HG02943 (cell line): Measurements from ENCODE around the gene SLC66A2.
"Not testable (repeated sequence)": the region's sequence is repeated elsewhere in the genome, so short reads cannot be mapped to it uniquely, and the experiment has no call there.

ENCODE experiments used
- ATAC-seq: cut with Tn5 transposase; IDR thresholded peaks from one replicate; pipeline ENCODE4 v1.9.1; 2021; ENCODE audit warnings: mild to moderate bottlenecking, low read depth, moderate library complexity; ENCODE audit not compliant: unreplicated experiment

SLC66A2 gene

DNA sequence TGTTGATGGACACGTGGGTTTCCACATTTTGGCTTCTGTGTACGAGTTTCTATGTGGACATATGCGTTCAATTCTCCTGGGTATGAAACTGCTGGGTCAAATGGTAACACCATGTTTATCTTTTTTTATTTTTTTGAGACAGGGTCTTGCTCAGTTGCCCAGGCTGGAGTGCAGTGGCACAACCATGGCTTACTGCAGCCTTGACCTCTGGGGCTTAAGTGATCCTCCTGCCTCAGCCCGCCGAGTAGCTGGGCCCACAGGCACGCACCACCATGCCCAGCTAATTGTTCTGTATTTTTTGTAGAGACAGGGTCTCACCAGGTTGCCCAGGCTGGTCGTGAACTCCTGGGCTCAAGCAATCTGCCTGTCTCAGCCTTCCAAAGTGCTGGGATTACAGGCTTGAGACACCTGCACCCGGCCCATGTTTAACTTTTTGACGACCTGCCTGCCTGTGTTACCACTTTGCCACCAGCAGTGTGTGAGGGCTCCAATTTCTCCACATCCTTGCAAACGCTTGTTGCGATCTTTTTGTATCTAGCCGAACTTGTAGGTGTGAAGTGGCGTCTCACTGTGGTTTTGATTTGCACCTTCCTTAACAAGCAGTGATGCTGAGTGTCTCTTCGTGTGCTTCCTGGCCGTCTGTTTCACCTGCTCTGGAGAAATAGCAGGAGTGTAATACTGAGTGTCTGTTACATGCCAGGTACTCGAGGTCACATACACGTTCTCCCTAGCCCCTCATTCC lies 19.9 kb upstream of the SLC66A2 start:
- ATAC-seq, result no peak

DNA sequence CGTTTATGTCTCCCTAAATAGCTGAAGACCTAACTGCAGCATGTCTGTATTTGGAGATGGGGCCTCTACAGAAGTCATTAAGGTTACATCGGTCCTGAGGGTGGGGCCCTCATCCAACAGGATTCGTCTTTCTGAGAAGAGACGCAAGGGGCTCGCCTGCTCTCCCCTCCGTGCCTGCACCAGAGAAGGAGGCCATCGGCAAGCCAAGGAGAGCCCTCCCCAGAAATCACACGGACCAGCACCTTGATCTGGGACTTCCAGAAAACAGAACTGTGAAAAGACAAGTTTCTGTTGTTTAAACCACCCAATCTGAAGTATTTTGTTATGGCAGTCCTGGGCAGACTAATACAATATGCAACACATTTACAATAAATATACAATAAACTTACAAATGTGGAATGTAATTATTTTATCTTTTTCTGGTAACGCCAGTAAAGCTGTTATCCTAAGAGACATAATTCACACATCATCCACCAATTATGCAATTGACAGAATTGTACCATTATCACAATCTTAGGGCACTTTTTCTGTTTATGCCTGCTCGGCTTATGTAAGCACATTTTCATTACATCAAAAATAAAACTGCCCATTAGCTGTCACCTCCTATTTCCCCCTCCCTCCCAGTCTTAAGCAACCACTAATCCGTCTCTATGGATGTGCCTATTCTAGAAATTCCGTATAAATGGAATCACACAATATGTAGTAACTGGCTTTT lies 19.1 kb upstream of the SLC66A2 start:
- no peak for ATAC-seq

DNA sequence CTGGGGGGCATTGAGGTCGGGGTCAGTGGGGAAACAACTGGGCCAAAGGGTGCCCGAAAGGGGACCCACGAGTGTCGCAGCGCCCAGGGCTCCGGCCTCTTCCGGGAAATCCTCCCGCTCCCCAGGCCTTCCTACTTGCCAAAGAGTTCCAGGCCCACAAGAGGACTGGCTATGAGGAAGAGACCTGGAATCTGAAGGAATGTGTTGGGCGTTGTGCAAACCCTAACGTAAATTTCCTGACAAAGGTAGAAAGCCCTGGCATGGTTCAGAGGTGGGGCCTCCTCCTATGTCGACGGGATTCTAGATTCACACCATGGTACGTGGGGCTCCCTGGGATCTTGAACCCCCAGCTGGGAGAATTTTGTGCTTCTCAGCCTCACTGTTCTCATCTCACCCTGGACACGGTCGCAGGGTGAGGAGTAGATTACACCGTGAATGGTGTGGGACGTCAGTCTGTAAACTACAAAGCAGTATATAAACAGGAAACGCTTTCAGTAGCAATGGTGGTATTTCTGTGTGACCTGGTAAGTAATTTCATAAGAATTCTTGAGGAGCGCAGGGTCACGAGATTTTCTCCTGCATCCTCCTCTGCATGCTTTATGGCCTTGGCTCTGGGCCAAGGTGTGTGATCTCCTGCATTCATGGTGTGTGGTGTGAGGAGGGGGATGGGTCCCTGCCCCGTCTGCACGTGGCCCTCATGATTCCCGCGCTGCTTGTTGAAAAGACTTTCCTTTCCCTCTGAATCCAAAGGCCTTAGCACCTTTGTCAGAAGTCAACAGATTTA lies 13.9 kb upstream of the SLC66A2 start:
- ATAC-seq, result no peak

DNA sequence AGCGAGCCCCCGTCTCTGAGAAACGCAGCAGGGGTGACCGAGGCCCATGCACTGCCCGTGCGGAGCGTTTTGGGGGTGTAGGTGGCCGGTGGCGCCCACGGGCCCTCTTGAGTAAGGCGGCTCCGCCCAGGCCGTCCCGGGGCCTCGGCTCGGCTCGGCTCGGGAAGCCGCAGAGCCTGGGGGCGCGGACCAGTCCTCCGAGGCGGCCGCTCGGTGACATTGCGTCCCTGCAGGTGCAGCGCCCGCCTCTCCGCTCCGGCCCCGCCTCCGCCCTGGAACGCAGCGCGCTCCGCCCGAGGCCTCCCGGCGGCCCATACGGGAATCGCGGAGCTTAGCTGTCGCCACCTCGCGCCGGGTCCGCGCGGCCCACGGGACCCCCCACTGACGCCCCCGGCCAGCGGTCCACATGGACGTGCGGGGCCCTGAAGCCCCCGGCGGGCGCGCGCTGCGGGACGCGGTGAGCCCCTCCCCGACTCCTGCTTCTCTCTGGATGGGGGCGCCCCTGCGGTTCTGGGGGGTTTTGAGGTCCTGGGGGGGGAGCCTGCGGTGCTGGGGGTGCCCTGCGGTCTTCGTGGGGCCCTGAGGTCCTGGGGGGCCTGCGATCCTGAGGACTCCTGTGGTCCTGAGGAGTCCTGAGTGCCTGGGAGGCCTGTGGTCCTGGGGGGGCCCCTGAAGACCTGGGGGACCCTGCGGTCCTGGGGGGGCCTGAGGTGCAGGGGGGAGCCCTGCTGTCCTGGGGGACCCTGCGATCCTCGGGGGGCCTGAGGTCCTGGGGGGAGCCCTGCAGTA lies 13.1 kb upstream of the SLC66A2 start, which contains the start of gene HSBP1L1:
HSBP1L1 (plus strand) TSS at position 314 of the 789 bp plus-strand sequence; CDS start at position 407, 93 bp downstream.
- peak; percentile 59 for ATAC-seq

DNA sequence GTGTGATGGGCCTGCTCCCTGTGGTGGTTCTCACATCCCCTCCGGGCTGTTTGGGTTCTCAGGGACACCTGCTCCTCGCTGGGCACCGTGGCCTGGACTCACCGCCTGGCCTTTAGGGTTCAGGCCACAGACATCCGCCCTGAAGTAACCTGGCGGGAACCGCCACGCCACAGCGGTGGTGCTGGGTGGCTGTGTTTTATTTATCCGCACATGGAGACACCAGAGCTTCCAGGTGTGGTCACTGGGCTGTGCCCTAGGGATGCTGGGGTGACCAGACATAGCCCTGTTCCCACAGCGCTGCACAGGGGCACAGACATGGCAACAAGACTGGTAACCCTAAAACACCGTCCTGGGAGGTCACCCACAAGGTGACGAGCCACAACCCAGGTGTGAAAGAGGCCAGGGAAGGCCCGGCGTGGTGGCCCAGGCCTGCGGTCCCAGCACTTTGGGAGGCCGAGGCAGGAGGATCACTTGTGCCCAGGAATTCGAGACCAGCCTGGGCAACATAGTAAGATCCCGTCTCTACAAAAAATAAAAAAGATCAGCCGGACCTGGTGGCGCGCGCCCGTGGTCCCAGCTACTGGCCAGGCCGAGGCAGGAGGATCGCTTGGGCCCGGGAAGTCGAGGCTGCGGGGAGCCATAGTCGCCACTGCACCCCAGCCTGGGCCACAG lies 12.3 kb upstream of the SLC66A2 start:
- no peak for ATAC-seq

DNA sequence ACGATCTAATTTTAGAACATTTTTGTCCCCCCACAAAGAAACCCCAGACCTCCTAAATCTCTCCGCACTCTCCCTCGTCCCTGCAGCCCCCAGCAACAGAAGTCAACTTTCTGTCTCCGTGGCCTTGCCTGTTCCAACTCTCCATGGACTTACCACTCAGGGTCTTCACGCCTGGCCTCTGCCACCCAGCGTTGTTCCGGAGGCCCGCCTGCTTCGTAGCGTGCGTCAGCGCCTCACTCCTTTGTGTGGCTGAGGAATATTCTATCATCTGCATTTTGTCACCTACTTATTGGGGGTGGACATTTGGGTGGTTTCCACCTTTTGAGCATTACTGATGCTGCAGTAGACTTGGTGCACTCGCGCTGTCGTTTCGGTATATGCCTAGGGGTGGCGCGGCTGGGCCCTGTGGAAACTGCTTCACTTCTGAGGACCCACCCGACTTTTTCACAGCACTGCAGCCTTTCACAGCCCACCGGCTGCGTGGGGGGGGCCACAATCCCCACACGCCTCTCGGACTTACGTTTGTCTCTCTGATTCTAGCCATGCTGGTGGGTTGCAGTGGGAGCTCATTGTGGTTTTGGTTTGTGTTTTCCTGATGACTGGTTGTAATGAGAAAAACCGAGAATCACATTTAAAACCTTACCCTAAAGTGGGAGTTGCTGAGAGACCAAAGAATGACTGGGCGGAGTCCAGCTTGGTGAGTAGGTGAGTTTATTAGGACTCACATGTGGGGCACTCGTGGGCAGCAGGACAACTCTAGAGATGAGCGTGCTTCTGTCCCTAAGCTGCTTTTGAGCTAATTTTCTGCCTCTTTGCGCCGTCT lies 11.6 kb upstream of the SLC66A2 start:
- peak; percentile 52 for ATAC-seq

DNA sequence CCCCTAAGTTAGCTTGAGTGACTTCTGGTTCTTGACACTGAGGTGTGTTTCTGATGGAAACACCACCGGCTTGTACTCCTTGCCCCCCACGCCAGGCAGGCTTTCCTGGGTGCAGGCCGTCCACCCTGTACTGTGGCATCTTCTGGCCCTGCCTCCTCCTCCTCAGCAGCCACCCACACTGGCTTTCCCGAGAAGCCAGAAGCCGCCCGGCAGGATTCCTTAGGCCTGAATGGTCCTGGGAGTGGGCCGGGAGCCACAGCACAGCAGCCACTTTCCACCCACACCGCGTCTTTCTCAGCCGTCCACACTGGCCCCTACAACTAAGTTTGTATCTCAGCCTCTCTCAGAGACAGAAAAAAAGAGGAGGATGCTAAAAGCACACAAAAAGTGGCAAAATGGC lies 10.9 kb upstream of the SLC66A2 start:
- ATAC-seq, result no peak

DNA sequence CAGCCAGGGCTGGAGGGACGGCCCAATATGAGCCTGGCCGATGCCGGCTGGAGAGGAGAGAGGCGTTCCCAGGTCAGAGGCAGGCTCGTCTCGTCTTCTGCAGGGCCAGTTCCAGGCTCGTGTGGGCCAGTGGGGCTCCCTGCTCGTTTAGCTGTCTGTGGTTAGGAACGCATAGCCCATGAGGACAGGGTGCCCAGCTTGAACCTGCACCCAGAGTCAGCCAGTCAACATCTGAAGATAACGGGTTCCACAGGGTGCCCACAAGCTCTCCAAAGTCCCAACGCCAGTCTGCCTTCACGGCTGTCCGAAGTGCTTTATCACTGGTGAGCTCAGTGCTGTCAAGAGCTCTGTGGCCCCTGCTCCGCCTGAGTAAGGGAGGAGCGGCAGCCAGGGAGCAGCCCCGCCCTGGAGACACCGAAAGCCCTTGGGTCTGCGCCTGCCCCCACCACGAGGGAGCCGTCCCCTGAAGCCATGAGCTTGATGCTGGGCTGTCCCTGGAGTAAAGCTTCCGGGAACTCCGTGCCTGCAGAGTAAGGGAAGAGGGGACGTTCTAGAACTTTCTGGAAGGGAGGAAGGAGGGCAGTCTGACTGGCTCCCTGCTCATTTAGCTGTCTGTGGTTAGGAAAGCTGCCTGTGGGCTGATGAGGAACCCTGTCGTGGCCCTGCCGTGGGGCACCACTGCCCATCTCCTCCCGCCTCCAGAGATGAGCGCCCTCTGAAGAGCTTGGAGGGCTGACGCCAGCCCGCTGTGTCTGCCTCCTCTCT lies 10.3 kb upstream of the SLC66A2 start:
- ATAC-seq, result no peak

DNA sequence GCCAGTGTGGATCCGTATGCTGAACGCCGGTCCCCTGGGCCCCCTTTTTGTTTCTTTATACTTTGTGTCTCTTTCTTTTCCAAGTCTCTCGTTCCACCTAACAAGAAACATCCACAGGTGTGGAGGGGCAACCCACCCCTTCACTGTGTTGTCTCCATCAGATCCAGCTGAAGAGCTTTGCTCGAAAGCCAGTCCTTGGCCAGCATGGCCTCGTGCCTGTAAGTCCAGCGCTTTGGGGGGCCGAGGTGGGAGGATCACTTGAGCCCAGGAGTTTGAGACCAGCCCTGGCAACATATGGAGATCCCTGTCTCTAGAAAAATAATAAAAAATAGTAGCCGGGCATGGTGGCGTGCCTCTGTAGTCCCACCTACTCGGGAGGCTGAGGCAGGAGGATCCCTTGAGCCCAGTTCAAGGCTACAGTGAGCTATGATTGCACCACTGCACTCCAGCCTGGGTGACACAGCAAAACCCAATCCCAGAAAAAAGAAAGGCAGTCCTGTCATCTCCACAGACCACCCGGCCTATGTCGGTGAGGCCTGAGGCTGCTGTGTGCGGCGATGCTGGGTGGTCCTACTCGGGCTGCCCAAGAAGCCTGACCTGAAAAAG lies 9.6 kb upstream of the SLC66A2 start:
- no peak for ATAC-seq

DNA sequence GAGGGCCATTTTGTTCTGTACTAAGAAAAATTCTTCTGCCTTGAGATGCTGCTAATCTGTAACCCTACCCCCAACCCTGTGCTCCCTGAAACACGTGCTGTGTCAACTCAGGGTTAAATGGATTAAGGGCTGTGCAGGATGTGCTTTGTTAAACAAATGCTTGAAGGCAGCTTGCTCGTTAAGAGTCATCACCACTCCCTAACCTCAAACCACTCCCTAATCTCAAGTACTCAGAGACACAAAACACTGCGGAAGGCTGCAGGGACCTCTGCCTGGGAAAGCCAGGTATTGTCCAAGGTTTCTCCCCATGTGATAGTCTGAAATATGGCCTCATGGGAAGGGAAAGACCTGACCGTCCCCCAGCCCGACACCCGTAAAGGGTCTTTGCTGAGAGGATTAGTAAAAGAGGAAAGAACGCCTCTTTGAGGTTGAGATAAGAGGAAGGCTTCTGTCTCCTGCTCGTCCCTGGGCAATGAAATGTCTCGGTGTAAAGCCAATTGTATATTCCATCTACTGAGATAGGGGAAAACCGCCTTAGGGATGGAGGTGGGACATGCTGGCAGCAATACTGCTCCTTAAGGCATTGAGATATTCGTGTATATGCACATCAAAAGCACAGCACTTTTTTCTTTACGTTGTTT lies 8.8 kb upstream of the SLC66A2 start:
- not testable (repeated sequence) for ATAC-seq

DNA sequence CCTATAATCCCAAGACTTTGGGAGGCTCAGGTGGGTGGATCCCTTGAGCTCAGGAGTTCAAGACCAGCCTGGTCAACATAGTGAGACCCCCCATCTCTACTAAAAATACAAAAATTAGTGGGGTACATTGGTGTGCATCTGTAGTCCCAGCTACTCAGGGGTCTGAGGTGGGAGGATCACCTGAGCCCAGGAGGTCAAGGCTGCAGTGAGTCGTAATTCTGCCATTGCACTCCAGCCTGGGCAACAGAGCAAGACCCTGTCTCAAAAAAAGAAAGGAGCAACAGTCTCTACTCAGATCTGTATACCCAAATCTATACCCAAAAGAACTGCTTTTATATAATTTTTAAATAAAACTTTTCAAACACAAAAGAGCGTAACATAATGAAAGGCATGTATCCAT lies 7.5 kb upstream of the SLC66A2 start:
- ATAC-seq, result no peak

DNA sequence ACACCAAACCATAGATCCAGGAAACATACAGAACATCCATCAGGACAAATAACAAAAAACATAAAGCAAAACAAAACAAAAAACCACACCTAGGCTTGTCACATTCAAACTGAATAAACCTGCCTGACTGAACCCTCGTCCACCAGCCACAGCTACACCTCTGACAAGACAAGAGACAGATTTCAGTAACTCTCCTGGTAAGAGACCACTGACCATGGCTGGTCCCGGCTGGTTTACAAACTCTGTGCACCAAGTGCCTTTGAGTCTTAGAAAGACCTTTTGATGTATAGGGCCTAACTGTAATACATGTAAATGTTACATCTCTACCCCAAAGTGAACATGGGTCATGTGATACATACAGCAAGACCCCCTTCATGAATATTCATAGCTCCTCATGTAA lies 4.8 kb upstream of the SLC66A2 start:
- ATAC-seq, result no peak

DNA sequence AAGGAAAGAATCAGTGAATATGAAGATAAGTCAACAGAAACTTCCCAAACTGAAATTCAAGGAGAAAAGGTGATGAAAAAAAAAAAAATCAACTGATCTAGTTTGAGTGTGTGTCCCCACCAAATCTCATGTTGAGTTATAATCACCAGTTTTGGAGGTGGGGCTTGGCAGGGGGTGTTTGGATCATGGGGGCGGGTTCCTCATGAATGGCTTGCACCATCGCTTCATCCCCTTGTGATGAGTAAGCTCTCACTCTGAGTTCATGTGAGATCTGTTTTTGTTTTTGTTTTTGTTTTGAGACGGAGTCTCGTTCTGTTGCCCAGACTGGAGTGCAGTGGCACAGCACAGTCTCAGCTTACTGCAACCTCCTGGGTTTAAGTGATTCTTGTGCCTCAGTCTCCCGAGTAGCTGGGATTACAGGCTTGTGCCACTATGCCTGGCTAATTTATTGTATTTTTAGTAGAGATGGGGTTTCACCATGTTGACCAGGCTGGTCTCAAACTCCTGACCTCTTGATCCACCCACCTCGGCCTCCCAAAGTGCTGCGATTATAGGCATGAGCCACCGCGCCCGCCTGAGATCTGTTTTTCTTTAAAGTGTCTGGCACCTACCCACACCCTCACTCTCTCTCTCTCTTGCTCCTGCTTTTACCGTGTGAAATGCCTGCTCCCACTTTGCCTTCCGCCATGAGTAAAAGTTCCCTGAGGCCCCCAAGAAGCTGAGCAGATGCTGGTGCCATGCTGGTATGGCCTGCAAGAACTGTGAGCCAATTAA lies 4.0 kb upstream of the SLC66A2 start:
- ATAC-seq, result no peak

DNA sequence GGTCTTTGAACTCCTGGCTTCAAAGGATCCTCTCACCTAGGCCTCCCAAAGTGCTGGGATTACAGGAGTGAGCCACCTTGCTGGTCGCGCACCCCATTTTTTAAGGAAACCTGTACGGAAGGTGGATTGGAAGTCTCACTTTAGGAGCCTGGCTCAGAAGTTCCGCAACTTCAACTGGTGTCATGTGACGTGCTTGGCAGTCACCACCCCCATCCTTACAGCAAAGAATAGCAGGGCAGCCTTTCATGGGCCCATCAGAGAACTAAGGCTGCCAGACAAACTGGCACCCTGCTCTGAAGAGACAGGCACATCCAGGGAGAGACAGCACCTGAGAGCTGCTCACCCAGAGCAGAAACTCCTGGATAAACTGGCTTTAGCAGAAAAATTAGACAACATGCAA lies 3.3 kb upstream of the SLC66A2 start:
- ATAC-seq, result no peak

DNA sequence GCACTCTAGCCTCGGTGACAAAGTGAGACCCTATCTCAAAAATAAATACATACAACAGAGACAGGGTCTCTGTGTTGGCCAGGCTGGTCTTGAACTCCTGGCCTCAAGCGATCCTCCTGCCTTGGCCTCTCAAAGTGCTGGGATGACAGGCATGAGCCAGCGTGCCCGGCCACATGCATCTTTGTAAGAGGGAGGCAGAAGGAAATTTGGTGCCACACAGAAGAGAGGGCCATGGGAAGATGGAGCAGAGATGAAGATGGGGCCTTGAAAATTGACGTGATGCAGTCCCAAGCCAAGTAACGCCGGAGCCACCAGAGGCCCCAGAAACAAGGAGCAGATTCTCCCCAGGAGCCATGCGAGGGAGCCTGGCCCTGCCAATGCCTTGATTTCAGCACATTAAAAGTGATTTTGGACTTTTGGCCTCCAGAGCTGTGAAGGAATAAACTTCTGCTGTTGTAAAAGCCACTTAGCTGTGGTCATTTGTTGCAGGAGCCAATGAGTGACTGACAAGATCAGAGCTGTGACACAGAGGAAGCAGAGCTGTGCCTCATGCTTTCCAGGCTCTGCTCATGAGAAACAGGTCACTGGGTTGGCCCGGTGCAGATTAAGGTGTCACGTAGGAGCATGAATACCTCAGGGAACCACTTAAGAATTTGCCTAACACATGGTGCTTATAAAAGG lies 2.7 kb upstream of the SLC66A2 start:
- ATAC-seq, result no peak

DNA sequence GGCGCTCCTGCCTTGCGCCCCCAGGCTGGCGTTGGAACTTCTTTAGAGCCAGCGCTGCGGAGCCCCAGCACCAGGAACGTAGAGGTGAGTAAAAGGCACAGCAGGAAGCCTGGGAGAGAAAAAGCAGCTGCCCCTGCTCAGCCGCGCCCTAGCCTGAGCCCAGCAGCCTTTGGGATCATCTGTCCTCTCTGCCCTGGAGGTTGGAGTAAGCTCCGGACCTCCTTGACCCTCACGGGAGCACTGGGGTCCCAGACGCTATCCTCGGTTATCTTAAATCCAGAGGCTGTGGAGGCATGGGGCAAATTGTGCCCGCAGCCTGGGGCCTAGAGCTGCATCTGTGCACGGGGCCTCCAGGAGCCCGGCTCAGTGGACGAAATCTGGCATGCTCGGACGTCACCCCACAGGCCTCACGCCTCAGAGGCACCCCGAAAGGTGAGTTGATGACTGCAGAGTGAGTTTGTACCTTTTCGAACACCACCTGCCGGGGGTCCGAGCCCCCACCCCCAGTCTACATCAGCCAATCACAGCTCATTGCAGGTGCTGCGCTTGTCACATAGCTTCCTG lies 1.6 kb upstream of the SLC66A2 start:
- ATAC-seq, result no peak
